Hematopoietic multipotent progenitor cell treated with erythropoietin and hydrocortisone succinate and interleukin-3 and kit ligand, for 17 days (in vitro differentiated cells): ENCODE measurements around the gene CSK.

ENCODE experiments used
- DNase-seq: peaks from one replicate; pipeline ENCODE4 v3.0.0-alpha.2; 2015; ENCODE audit warnings: low spot score

The CSK gene

DNA sequence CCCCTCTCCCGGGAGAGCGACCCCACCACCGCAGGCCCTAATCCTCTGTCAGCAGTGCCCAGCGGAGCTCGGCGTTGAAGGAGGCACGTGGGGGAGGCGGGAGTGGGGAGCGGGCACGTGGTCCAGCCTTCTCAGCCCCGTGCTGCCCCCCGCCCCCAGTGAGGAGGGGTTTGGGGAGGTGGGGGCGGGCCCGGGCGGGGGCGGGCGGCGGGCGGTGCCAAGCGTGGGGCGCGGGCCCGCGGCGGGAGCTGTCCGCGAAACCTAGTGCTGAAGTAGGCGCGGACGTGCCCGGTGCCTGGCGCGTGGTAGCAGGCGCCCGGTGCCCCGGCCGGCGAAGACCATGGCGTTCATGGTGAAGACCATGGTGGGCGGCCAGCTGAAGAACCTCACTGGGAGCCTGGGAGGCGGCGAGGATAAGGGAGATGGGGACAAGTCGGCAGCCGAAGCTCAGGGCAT is 44.5 kb downstream of the CSK start, which contains the start of gene CPLX3:
Gene CPLX3 (plus strand): TSS at position 264 of the 456 bp plus-strand sequence. CDS start 77 bp downstream, at position 341.
- DNase-seq, result no peak

- no peak for DNase-seq
These were observed 45.0 kb downstream of the CSK start for GRCh38 chr15:74826921-74827320.

DNA sequence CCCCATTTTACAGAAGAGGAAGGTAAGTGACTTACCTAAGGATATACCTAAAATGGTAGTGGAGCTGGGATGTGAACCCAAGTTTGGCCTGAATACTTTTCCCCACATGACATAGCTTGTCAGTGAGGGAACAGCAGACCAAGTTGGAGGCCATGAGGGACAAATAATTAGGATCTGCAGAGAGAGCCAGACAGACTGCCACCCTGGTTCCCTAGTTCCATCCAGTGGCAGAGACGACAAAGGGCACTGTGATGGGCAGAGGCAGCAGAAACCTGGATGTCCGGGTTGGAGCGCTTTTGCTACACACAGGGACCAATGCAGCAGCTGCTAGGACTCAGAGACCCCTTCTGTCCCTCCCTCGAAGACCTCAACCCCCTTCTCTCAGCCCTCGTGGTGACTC is 45.7 kb downstream of the CSK start:
- no peak for DNase-seq

DNA sequence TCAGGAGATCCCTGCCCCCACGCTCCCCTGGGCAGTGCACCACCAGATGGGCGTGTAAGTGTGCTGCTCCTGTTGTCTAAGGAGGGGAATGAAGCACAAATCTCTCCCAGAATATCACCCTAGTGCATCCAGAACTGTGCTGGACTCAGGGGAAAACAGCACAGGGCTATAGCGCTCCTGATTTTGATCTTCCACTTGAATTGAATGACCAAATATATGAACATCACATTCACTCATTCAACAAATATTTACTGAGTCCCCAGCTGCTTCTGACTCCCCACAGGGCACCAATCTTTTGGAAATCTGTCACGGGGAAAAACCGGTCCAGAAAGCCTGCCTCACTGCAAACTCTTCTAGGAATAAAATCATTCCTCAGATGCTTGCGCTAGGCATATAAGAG is 47.0 kb downstream of the CSK start:
- DNase-seq, result no peak

GRCh38 chr15:74829486-74829885 is 47.6 kb downstream of the CSK start:
- no peak for DNase-seq

DNA sequence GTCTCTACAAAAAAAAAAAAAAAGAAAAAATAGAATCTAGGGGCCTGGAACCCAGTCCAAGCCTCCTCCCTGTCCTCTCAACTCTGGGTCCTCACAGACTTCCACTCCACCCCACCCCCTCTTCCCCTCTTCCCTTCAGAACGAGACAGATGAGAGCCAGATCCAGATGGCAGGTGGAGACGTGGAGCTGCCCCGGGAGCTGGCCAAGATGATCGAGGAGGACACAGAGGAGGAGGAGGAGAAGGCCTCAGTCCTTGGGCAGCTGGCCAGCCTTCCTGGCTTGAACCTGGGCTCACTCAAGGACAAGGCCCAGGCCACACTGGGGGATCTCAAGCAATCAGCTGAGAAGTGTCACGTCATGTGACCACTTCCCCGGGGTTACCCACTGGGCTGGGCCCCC is 48.1 kb downstream of the CSK start:
- no peak for DNase-seq

DNA sequence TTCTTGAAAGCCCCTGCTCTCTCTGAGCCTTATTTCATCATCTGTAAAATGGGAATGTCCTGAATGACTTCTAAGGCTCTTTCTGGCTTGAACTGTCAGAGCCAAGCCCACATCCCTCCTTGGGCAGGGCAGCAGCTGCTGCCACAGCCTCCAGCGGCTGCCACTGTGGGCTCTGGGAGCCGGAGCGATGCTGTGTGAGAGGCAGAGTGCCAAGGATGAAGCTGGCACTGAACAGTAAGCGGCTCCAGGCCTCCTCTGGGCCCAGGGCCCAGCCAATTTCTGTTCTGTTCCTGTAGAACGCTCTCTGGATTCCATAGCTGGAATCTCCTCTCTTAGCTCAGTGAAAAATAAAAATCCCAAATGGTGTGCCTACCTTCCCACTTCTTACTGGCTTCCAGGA is 49.0 kb downstream of the CSK start:
- no peak for DNase-seq

DNA sequence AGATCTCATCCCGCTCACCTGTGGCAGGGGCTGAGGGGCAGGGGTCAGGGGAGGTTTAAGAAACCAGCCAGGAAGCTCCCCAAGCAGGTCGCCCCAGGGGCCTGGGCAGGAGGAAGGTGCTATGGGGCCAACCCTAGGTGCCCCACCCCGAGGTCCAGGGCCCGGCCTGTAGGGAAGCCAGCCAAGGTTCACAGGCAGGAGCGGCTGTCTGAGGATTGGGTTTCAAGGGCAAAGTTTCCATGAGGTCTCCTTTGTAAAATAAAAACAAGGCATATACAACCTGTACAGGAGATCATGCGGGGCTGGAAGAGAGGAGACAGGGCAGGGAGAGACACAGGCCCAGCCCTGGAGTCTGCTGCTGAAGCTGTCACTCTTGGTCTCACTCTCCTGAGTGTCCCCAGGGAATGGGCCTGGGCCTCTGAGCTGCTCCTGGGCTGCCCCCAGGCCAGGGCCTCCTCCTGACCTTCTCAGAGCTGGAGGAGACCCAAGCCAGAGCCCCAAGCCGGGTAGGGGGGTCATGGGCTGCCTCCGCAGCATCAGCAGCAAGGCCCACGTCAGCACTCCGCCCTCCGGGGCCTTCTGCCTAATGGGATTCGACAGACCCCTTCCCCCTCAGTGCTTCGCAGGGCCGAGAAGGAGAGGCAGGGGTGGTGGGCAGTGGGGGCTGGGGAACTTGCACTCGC is 50.1 kb downstream of the CSK start:
- no peak for DNase-seq

DNA sequence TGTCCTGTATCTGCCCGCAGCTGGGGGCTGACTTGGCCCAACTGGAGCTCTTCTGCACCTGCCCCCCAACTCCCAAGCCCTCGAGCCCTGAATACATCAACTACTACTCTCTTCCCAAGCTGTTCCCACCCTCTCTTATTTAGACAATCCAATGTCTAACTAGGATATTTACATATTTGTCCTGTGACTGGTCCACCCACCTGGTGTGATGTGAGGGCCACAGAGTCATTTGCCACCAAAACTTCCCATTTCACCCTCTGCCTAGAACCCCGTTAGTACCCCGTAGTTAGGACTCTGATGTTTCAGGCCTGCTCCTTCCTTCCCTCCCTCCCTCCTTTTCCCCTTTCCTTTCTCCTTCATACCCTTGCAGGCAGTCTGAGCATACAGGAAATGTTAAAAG is 50.9 kb downstream of the CSK start:
- no peak for DNase-seq

GRCh38 chr15:74833376-74834107 is 51.7 kb downstream of the CSK start:
- DNase-seq, result no peak

DNA sequence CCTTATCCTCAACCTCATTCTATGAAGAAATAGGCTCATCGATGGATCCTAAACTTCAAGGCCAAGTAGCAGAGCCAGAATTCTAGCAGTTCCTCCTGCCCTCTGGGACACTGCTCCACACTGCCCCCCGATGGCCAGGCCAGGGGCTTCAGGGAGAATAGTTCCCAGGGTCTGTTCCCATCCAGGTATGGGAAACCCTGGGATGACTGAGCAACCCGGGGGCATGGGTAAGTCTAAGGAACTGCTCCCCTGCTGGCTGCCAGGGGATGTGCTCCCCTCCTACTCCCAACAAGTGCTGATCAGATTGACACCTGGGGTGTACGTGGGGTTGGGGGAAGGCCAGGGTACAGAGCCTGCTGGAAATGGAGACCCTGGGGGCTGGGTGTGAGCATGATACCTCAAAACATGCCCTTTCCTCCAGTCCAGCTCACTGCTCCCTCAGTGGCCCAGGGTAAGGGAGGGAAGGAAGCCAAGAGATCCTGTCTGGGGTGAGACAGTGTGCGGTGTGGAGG is 53.5 kb downstream of the CSK start:
- peak; percentile 50 for DNase-seq

DNA sequence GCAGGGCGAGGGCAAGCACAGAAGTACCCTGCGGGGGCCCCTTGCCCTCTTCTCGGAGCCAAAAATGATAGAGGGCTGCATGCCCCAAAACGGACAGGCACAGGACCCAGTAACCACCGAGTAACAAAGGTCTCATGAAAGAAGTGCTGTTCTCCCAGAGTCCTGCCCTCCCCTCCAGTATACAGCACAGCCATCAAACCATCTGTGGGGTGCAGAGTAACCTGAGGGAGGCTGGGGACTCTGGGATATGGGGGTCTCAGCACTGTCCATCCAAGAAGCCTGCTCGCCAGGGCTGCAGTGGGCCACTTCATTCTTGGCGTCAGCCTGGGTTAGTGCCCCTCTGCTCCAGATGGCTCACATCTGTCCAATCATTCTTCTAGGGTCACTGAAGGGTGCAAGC is 55.0 kb downstream of the CSK start:
- no peak for DNase-seq

- no peak for DNase-seq
These were observed 55.7 kb downstream of the CSK start for GRCh38 chr15:74837482-74838136.

DNA sequence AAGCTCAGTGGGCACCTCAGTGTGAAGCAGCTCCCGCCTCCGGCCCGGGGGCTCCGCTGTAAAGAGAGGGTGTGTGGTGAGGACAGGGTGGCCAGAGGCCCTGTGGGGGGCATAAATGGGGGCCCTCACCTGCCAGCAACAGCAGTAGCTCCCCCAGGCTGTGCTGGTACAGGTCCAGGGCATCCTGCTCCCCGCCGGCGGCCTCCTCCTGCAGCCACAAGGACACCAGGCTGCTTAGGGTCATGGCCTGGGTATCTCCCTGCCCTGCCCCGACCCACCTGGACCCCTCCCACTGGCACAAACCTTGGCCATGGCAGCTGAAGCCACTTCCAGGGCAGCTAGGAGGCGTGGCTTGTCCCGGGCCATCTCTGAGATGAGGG is 56.2 kb downstream of the CSK start:
- no peak for DNase-seq

GRCh38 chr15:74838746-74839525 is 57.1 kb downstream of the CSK start:
- no peak for DNase-seq

GRCh38 chr15:74839526-74840395 is 57.9 kb downstream of the CSK start:
- no peak for DNase-seq

- DNase-seq, result no peak
These were observed 59.2 kb downstream of the CSK start for GRCh38 chr15:74840851-74841775.

- DNase-seq, result no peak
These were observed 60.1 kb downstream of the CSK start for GRCh38 chr15:74841891-74842373.

- DNase-seq, result peak; percentile 85
These were observed 60.9 kb downstream of the CSK start, which contains the start of gene ULK3 for GRCh38 chr15:74842581-74843444. ULK3 (minus strand) TSS chr15:74843156; CDS start chr15:74843105, 51 bp downstream.
